ENCODE results near the gene HOXC10. TPM values are rescaled to one million over a fixed set of nuclear protein-coding genes. Genes with fewer than 3 reads are reported as not detected.

The HOXC10 gene
- total RNA-seq, 1 experiment from 2014 or later: not detected

GRCh38 chr12:54018468-54018984 is 33.6 kb downstream of the HOXC10 start:
- Mint-ChIP-seq H3K27ac (no peak overlapping the region), H3K27me3 (ENCODE audit: low read depth) (peaks cover 99% of the 10 kb centered on the region), H3K36me3 (no peaks in the 10 kb centered on the region; the same call in 1 of the 2 replicates), H3K9me3 (no peaks in the 10 kb centered on the region), H3K4me3 (peak overlapping the region; percentile 63), H3K4me1 (peaks cover 26% of the 10 kb centered on the region)
- ChIA-PET CTCF (interaction anchor here (1.8 kb wide), 1 partner anchor 34 kb away, joined by 6 read pairs; the partner anchor contains the start of gene HOXC10), POLR2A (interaction anchor here (0.5 kb wide), 1 partner anchor 14 kb away, joined by 4 read pairs; no protein-coding TSS in a partner anchor)
- DNase-seq (ENCODE audit: low spot score) (no peak), ATAC-seq (no peak)
- TF ChIP-seq ESRRA (CRISPR knock-in tag; IDR thresholded peaks at IDR 0.05; ENCODE audit: borderline replicate concordance) (no peak), GABPB1 (CRISPR knock-in tag; IDR thresholded peaks at IDR 0.05) (no peak), HMGXB4 (CRISPR knock-in tag; IDR thresholded peaks at IDR 0.05) (no peak), ZNF425 (CRISPR knock-in tag; conservative IDR thresholded peaks at IDR 0.05) (no peak), ATF6 (CRISPR knock-in tag; IDR thresholded peaks at IDR 0.05) (no peak), MLX (CRISPR knock-in tag; IDR thresholded peaks at IDR 0.05) (no peak), CREB1 (CRISPR knock-in tag; IDR thresholded peaks at IDR 0.05) (no peak), TEAD4 (CRISPR knock-in tag; IDR thresholded peaks at IDR 0.05) (no peak), ATF3 (CRISPR knock-in tag; conservative IDR thresholded peaks at IDR 0.05) (no peak), FOXP4 (CRISPR knock-in tag; IDR thresholded peaks at IDR 0.05) (no peak), CREM (CRISPR knock-in tag; IDR thresholded peaks at IDR 0.05) (no peak)

- H3K9me3 Mint-ChIP-seq: no peaks in the 10 kb centered on the region
- peak; percentile 3; the same call in 1 of the 2 replicates for ATAC-seq
- H3K4me1 Mint-ChIP-seq: peaks cover 29% of the 10 kb centered on the region
- H3K27ac Mint-ChIP-seq: no peak overlapping the region
- H3K4me3 Mint-ChIP-seq: peak overlapping the region; percentile 48
- no peaks in the 10 kb centered on the region; the same call in 1 of the 2 replicates for H3K36me3 Mint-ChIP-seq
- ChIA-PET CTCF (no interaction called here), POLR2A (interaction anchor here (0.5 kb wide), 1 partner anchor 272 kb away, joined by 5 read pairs; no protein-coding TSS in a partner anchor)
- DNase-seq (ENCODE audit: low spot score): peak; percentile 55
- H3K27me3 Mint-ChIP-seq (ENCODE audit: low read depth): peaks cover 99% of the 10 kb centered on the region
- TF ChIP-seq ATF2 (CRISPR knock-in tag; IDR thresholded peaks at IDR 0.05; ENCODE audit: borderline replicate concordance, low read depth) (no peak), CREM (CRISPR knock-in tag; IDR thresholded peaks at IDR 0.05) (no peak), ZBTB21 (CRISPR knock-in tag; IDR thresholded peaks at IDR 0.05; ENCODE audit: borderline replicate concordance) (no peak), AFF4 (CRISPR knock-in tag; IDR thresholded peaks at IDR 0.05; ENCODE audit: borderline replicate concordance) (no peak)
Observed at GRCh38 chr12:54019091-54019811, 34.3 kb downstream of the HOXC10 start.
